ENCODE measurements around the gene ZFYVE16. TPM values are rescaled to one million over a fixed set of nuclear protein-coding genes. Genes with fewer than 3 reads are reported as not detected.
"Not testable (repeated sequence)": the region's sequence is repeated elsewhere in the genome, so short reads cannot be mapped to it uniquely, and the experiment has no call there.

ZFYVE16 gene
- total RNA-seq, 1 donor from 2014 or later, result 56.3 TPM

DNA sequence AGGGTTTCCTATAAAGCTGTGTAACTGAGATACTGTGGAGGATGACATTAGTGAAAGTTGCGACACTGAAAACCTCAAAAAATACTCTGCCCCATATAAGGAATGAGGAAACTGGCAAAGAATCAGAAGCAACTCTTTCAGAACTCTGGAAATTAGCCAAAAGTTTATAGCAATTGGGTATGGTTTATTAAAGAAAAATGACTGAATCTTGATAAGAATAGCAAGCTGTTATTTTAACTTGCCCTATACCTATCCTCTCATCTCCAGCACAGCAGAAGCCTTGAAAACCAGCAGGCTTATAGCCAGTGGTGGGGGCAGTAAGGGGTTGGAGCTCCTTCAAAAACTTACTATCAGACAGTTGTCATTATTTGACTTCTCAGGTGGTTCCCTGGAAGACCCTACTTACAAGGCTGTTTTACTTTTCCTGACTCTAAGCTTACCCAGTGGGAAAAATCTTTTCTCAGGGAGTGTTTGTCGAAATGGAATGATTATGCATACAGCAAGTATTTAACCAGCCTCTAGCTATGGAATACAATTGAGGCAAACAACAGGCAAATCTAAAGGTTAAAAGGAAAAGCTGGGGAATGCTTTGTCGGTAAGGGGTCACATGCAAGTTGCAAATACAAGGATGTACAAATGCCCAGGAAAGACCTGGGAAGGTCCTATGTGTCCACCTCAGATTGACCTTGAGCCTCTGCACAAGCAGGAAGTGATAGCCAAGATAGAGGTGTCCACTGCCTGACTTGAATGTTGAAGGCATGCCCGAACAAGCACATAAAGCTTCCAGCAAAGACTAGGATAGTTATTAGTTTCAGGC is 59.0 kb downstream of the ZFYVE16 start:
- TF ChIP-seq, protein P1, sequence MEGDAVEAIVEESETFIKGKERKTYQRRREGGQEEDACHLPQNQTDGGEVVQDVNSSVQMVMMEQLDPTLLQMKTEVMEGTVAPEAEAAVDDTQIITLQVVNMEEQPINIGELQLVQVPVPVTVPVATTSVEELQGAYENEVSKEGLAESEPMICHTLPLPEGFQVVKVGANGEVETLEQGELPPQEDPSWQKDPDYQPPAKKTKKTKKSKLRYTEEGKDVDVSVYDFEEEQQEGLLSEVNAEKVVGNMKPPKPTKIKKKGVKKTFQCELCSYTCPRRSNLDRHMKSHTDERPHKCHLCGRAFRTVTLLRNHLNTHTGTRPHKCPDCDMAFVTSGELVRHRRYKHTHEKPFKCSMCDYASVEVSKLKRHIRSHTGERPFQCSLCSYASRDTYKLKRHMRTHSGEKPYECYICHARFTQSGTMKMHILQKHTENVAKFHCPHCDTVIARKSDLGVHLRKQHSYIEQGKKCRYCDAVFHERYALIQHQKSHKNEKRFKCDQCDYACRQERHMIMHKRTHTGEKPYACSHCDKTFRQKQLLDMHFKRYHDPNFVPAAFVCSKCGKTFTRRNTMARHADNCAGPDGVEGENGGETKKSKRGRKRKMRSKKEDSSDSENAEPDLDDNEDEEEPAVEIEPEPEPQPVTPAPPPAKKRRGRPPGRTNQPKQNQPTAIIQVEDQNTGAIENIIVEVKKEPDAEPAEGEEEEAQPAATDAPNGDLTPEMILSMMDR (IDR thresholded peaks at IDR 0.05), result no peak
- H3K27ac Mint-ChIP-seq (ENCODE audit: unreplicated experiment), result peak overlapping the region; percentile 9
- no peak for DNase-seq (ENCODE audit: low spot score)
- no peak overlapping the region for H3K4me3 Mint-ChIP-seq (ENCODE audit: unreplicated experiment)
- H3K27me3 Mint-ChIP-seq (ENCODE audit: low read depth), result no peaks in the 10 kb centered on the region
- peaks cover 36% of the 10 kb centered on the region for H3K9me3 Mint-ChIP-seq (ENCODE audit: low read depth)
- peaks cover 47% of the 10 kb centered on the region for H3K36me3 Mint-ChIP-seq (ENCODE audit: low read depth)
- H3K4me1 Mint-ChIP-seq (ENCODE audit: low read depth), result peaks cover 11% of the 10 kb centered on the region

DNA sequence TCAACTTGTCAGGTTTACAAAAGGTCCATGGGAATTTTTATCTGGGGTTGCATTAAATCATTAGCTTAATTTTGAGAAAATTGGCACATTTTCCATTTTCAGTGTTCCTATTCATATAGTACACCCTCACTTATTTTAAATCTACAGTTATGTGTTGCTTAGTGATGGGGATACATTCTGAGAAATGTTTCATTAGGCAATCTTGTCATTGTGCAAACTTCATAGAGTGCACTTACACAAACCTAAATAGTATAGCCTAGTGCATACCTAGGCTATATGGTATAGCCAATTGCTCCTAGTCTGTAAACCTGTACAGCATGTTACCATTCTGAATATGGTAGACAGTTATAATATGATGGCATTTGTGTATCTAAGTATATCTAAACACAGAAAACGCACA is 60.3 kb downstream of the ZFYVE16 start:
- Mint-ChIP-seq H3K9me3 (ENCODE audit: low read depth) (peaks cover 29% of the 10 kb centered on the region), H3K4me3 (ENCODE audit: unreplicated experiment) (no peak overlapping the region), H3K36me3 (ENCODE audit: low read depth) (peaks cover 41% of the 10 kb centered on the region), H3K27me3 (ENCODE audit: low read depth) (no peaks in the 10 kb centered on the region), H3K27ac (ENCODE audit: unreplicated experiment) (no peak overlapping the region), H3K4me1 (ENCODE audit: low read depth) (peaks cover 11% of the 10 kb centered on the region)
- TF ChIP-seq, protein P1 (IDR thresholded peaks at IDR 0.05), result no peak
- DNase-seq (ENCODE audit: low spot score), result no peak

DNA sequence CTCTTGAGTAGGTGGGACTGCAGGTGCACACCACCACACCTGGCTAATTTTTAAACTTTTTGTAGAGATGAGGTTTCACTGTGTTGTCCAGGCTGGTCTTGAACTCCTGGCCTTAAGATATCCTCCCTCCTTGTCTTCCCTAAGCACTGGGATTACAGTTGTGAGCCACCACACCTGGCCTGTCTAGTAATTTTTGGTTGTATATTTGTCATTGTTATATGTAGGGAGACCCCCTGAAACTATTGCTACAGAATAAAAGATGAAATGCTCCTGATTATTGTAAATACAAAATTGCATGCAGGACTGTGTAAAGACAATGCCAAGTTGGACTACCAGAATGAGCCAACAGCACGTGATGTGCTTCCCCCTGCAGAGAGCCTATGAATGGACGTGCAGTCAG is 62.8 kb downstream of the ZFYVE16 start:
- Mint-ChIP-seq H3K9me3 (ENCODE audit: low read depth) (peaks cover 17% of the 10 kb centered on the region), H3K4me1 (ENCODE audit: low read depth) (peaks cover 11% of the 10 kb centered on the region), H3K36me3 (ENCODE audit: low read depth) (peaks cover 40% of the 10 kb centered on the region)
- not testable (repeated sequence) for H3K27me3 Mint-ChIP-seq (ENCODE audit: low read depth); H3K27ac Mint-ChIP-seq (ENCODE audit: unreplicated experiment); H3K4me3 Mint-ChIP-seq (ENCODE audit: unreplicated experiment); DNase-seq (ENCODE audit: low spot score)

GRCh38 chr5:80474929-80475328 is 67.1 kb downstream of the ZFYVE16 start:
- H3K4me3 Mint-ChIP-seq (ENCODE audit: unreplicated experiment), result no peak overlapping the region
- no peak for DNase-seq (ENCODE audit: low spot score)

GRCh38 chr5:80479713-80480112 is 71.8 kb downstream of the ZFYVE16 start:
- Mint-ChIP-seq H3K36me3 (ENCODE audit: low read depth) (peaks cover 44% of the 10 kb centered on the region), H3K27me3 (ENCODE audit: low read depth) (no peaks in the 10 kb centered on the region), H3K9me3 (ENCODE audit: low read depth) (peaks cover 17% of the 10 kb centered on the region), H3K4me1 (ENCODE audit: low read depth) (peaks cover 6% of the 10 kb centered on the region), H3K4me3 (ENCODE audit: unreplicated experiment) (no peak overlapping the region), H3K27ac (ENCODE audit: unreplicated experiment) (no peak overlapping the region)
- TF ChIP-seq, protein P1 (IDR thresholded peaks at IDR 0.05), result no peak
- no peak for DNase-seq (ENCODE audit: low spot score)

More at GRCh38 chr5:80474929-80475328, 67.1 kb downstream of the ZFYVE16 start:
- no peaks in the 10 kb centered on the region for H3K27me3 Mint-ChIP-seq (ENCODE audit: low read depth)
- no peaks in the 10 kb centered on the region for H3K4me1 Mint-ChIP-seq (ENCODE audit: low read depth)
- H3K27ac Mint-ChIP-seq (ENCODE audit: unreplicated experiment), result no peak overlapping the region
- peaks cover 12% of the 10 kb centered on the region for H3K9me3 Mint-ChIP-seq (ENCODE audit: low read depth)
- TF ChIP-seq, protein P1 (IDR thresholded peaks at IDR 0.05), result no peak
- H3K36me3 Mint-ChIP-seq (ENCODE audit: low read depth), result peaks cover 30% of the 10 kb centered on the region

GRCh38 chr5:80480354-80480753 is 72.5 kb downstream of the ZFYVE16 start:
- H3K9me3 Mint-ChIP-seq (ENCODE audit: low read depth), result peaks cover 17% of the 10 kb centered on the region
- H3K27ac Mint-ChIP-seq (ENCODE audit: unreplicated experiment), result no peak overlapping the region
- no peaks in the 10 kb centered on the region for H3K27me3 Mint-ChIP-seq (ENCODE audit: low read depth)
- H3K36me3 Mint-ChIP-seq (ENCODE audit: low read depth), result peaks cover 48% of the 10 kb centered on the region
- TF ChIP-seq, protein P1 (IDR thresholded peaks at IDR 0.05), result no peak
- peaks cover 6% of the 10 kb centered on the region for H3K4me1 Mint-ChIP-seq (ENCODE audit: low read depth)
- DNase-seq (ENCODE audit: low spot score), result no peak
- H3K4me3 Mint-ChIP-seq (ENCODE audit: unreplicated experiment), result no peak overlapping the region

Data from chondrocyte (in vitro differentiated cells).